Putamen (tissue), 1 donor: Measurements from ENCODE around the gene LAPTM5.

Source experiments
- DNase-seq: peaks from one replicate; pipeline ENCODE4 v3.0.0-alpha.2; 2016; ENCODE audit warnings: low spot score

The LAPTM5 gene

GRCh38 chr1:30728832-30729638 is 28.5 kb downstream of the LAPTM5 start:
- DNase-seq: no peak

GRCh38 chr1:30728340-30728739 is 29.2 kb downstream of the LAPTM5 start:
- no peak for DNase-seq

- peak; percentile 44 for DNase-seq
Measured at GRCh38 chr1:30727824-30728223, 29.8 kb downstream of the LAPTM5 start.

- no peak for DNase-seq
Measured at GRCh38 chr1:30726773-30727684, 30.5 kb downstream of the LAPTM5 start.

- no peak for DNase-seq
Measured at GRCh38 chr1:30726236-30726635, 31.3 kb downstream of the LAPTM5 start.

- DNase-seq: no peak
Measured at GRCh38 chr1:30725450-30726095, 32.0 kb downstream of the LAPTM5 start.

GRCh38 chr1:30724655-30725421 is 32.7 kb downstream of the LAPTM5 start:
- no peak for DNase-seq

- DNase-seq: no peak
Measured at GRCh38 chr1:30724175-30724574, 33.4 kb downstream of the LAPTM5 start.

- no peak for DNase-seq
Measured at GRCh38 chr1:30723331-30723755, 34.2 kb downstream of the LAPTM5 start, which contains the start of gene MATN1. Gene MATN1 (minus strand): TSS chr1:30723585. CDS start chr1:30723551, 34 bp downstream.

- no peak for DNase-seq
Measured at GRCh38 chr1:30721812-30722537, 35.6 kb downstream of the LAPTM5 start.

GRCh38 chr1:30721341-30721793 is 36.2 kb downstream of the LAPTM5 start:
- no peak for DNase-seq

GRCh38 chr1:30720271-30721223 is 37.0 kb downstream of the LAPTM5 start:
- DNase-seq: no peak

- DNase-seq: no peak
Measured at GRCh38 chr1:30719406-30720270, 37.9 kb downstream of the LAPTM5 start.

- DNase-seq: peak; percentile 86
Measured at GRCh38 chr1:30718636-30719405, 38.8 kb downstream of the LAPTM5 start.

GRCh38 chr1:30718091-30718635 is 39.4 kb downstream of the LAPTM5 start:
- DNase-seq: peak; percentile 99

GRCh38 chr1:30716646-30717045 is 40.9 kb downstream of the LAPTM5 start:
- DNase-seq: no peak

GRCh38 chr1:30715886-30716285 is 41.7 kb downstream of the LAPTM5 start:
- no peak for DNase-seq
